Anterior cingulate cortex (tissue), 58 donors: ENCODE results near the gene FLNB.

Source experiments
- DNase-seq, 58 donors: peaks; one replicate each; lab custom pipeline; 2025; lab: John Stamatoyannopoulos, UW

The FLNB gene

GRCh38 chr3:58102390-58102750 lies 94.1 kb downstream of the FLNB start:
- DNase-seq: no peak

- no peak for DNase-seq
Measured at GRCh38 chr3:58102976-58103451, 94.8 kb downstream of the FLNB start.

- no peak for DNase-seq
Measured at GRCh38 chr3:58104151-58104550, 95.9 kb downstream of the FLNB start.

GRCh38 chr3:58104712-58105111 lies 96.5 kb downstream of the FLNB start:
- DNase-seq: no peak

GRCh38 chr3:58105196-58105595 lies 97.0 kb downstream of the FLNB start:
- no peak for DNase-seq

- no peak for DNase-seq
Measured at GRCh38 chr3:58106061-58106460, 97.8 kb downstream of the FLNB start.

- no peak for DNase-seq
Measured at GRCh38 chr3:58106640-58107039, 98.4 kb downstream of the FLNB start.

- no peak for DNase-seq
Measured at GRCh38 chr3:58107597-58107996, 99.4 kb downstream of the FLNB start.

- no peak for DNase-seq
Measured at GRCh38 chr3:58109752-58110151, 101.5 kb downstream of the FLNB start.

GRCh38 chr3:58111513-58112184 lies 103.4 kb downstream of the FLNB start:
- no peak for DNase-seq

GRCh38 chr3:58112185-58112535 lies 103.9 kb downstream of the FLNB start:
- no peak for DNase-seq

- DNase-seq: no peak
Measured at GRCh38 chr3:58115175-58115574, 107.0 kb downstream of the FLNB start.

GRCh38 chr3:58116161-58116955 lies 108.1 kb downstream of the FLNB start:
- DNase-seq: no peak

GRCh38 chr3:58116985-58117384 lies 108.8 kb downstream of the FLNB start:
- DNase-seq: no peak

GRCh38 chr3:58117561-58118181 lies 109.4 kb downstream of the FLNB start:
- peak in 14 of 58 donors; percentile 2 to 41 (median 12) for DNase-seq

GRCh38 chr3:58119186-58119585 lies 111.0 kb downstream of the FLNB start:
- no peak for DNase-seq

- peak in 1 of 58 donors; percentile 4 for DNase-seq
Measured at GRCh38 chr3:58120075-58120812, 112.0 kb downstream of the FLNB start.

- no peak for DNase-seq
Measured at GRCh38 chr3:58121183-58121582, 113.0 kb downstream of the FLNB start.

- no peak for DNase-seq
Measured at GRCh38 chr3:58122936-58123700, 114.9 kb downstream of the FLNB start.

- no peak for DNase-seq
Measured at GRCh38 chr3:58124387-58124786, 116.2 kb downstream of the FLNB start.
